Measurements from ENCODE around the gene MAGI2.

MAGI2 gene

DNA sequence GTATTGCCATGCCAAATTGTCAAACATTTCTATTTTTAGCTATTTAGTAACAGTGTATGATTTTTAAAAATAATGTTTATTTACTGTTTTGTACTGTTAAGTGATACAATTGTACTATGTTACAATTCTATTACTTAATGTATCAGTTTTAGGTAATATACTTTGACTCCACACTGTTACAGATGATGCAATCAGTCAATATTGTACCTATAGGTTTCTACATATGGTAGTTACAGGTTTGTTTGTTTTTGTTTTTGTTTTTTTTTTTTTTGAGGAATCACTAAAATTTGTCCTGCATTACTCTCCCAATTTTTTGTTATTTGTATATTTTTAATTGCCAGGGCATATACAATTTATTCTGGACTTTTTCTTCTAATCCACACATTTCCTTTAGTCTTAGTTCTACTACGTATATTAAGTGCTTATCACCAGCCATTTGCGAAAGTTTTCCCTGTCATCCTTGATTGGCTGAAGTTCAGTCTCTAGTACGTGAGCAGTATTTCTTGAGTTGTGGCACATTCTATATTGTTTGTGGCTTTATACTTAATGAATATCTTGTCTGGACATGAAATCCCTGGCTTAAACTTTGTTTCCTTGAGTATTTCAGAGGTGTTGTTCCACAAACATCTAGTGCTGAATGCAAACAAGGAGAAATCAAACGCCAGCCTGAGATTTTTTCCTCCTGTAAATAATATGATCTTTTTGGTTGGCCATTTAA is 114.1 kb downstream of the MAGI2 start:
- Histone ChIP-seq H3K4me3 (ENCODE audit: low read length, poor library complexity, severe bottlenecking) (no peak overlapping the region), H3K27me3 (ENCODE audit: insufficient read depth, low read length, poor library complexity, severe bottlenecking) (no peaks in the 10 kb centered on the region)
- TF ChIP-seq EZH2phosphoT487 (IDR thresholded peaks at IDR 0.05; ENCODE audit: borderline replicate concordance): no peak
- TF ChIP-seq, protein P1, sequence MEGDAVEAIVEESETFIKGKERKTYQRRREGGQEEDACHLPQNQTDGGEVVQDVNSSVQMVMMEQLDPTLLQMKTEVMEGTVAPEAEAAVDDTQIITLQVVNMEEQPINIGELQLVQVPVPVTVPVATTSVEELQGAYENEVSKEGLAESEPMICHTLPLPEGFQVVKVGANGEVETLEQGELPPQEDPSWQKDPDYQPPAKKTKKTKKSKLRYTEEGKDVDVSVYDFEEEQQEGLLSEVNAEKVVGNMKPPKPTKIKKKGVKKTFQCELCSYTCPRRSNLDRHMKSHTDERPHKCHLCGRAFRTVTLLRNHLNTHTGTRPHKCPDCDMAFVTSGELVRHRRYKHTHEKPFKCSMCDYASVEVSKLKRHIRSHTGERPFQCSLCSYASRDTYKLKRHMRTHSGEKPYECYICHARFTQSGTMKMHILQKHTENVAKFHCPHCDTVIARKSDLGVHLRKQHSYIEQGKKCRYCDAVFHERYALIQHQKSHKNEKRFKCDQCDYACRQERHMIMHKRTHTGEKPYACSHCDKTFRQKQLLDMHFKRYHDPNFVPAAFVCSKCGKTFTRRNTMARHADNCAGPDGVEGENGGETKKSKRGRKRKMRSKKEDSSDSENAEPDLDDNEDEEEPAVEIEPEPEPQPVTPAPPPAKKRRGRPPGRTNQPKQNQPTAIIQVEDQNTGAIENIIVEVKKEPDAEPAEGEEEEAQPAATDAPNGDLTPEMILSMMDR (conservative IDR thresholded peaks at IDR 0.05; ENCODE audit: low read length): no peak

DNA sequence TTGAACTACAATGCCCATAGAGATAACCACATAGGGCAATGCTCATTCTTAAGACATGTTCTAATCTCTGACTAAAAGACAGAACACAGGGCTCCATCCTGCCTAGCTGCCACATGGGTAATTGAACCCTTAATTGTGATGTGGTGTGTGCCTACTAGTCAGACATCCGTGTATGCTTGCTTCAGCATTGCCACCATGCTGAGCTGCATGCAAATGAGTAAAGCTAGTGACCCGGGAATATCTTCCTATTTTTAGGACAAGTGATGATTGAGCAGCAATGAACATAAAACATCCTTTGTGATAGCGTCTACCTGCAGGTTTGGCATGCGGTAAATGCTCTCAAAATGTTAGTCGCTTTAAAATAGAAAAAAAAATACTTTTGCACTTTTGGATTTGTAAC is 115.8 kb downstream of the MAGI2 start:
- Histone ChIP-seq H3K79me2 (ENCODE audit: insufficient read depth, low read length) (no peaks in the 10 kb centered on the region), H3K4me2 (ENCODE audit: low read depth, low read length, poor library complexity, severe bottlenecking) (no peak overlapping the region), H3K9ac (ENCODE audit: low read depth, low read length, poor library complexity, severe bottlenecking) (no peak overlapping the region), H3F3A (ENCODE audit: low read depth) (no peaks in the 10 kb centered on the region), H3K4me3 (ENCODE audit: low read length, poor library complexity, severe bottlenecking) (no peak overlapping the region), H2AFZ (ENCODE audit: low read length) (no peak overlapping the region), H3K27me3 (ENCODE audit: insufficient read depth, low read length, poor library complexity, severe bottlenecking) (no peaks in the 10 kb centered on the region), H4K20me1 (ENCODE audit: insufficient read depth, low read length, poor library complexity, severe bottlenecking) (no peaks in the 10 kb centered on the region), H3K4me1 (ENCODE audit: insufficient read depth, low read length, poor library complexity, severe bottlenecking) (no peaks in the 10 kb centered on the region), H3K9me3 (ENCODE audit: insufficient read depth, low read depth, low read length) (no peaks in the 10 kb centered on the region), H3K9me2 (replicated peaks; ENCODE audit: low read depth, low read length) (no peaks in the 10 kb centered on the region), H3K36me3 (ENCODE audit: insufficient read depth, low read length) (no peaks in the 10 kb centered on the region)
- TF ChIP-seq, protein P1 (conservative IDR thresholded peaks at IDR 0.05; ENCODE audit: low read length): no peak
- TF ChIP-seq EZH2phosphoT487 (IDR thresholded peaks at IDR 0.05; ENCODE audit: borderline replicate concordance): no peak

More for the DNA sequence above, 114.1 kb downstream of the MAGI2 start:
- H2AFZ ChIP-seq (ENCODE audit: low read length): no peak overlapping the region
- H3K4me1 ChIP-seq (ENCODE audit: insufficient read depth, low read length, poor library complexity, severe bottlenecking): no peaks in the 10 kb centered on the region
- no peaks in the 10 kb centered on the region for H3K9me3 ChIP-seq (ENCODE audit: insufficient read depth, low read depth, low read length)
- H4K20me1 ChIP-seq (ENCODE audit: insufficient read depth, low read length, poor library complexity, severe bottlenecking): no peaks in the 10 kb centered on the region
- no peaks in the 10 kb centered on the region for H3K36me3 ChIP-seq (ENCODE audit: insufficient read depth, low read length)
- H3K9me2 ChIP-seq (replicated peaks; ENCODE audit: low read depth, low read length): no peaks in the 10 kb centered on the region
- H3K79me2 ChIP-seq (ENCODE audit: insufficient read depth, low read length): no peaks in the 10 kb centered on the region
- H3K4me2 ChIP-seq (ENCODE audit: low read depth, low read length, poor library complexity, severe bottlenecking): no peak overlapping the region
- no peak overlapping the region for H3K9ac ChIP-seq (ENCODE audit: low read depth, low read length, poor library complexity, severe bottlenecking)
- no peaks in the 10 kb centered on the region for H3F3A ChIP-seq (ENCODE audit: low read depth)

DNA sequence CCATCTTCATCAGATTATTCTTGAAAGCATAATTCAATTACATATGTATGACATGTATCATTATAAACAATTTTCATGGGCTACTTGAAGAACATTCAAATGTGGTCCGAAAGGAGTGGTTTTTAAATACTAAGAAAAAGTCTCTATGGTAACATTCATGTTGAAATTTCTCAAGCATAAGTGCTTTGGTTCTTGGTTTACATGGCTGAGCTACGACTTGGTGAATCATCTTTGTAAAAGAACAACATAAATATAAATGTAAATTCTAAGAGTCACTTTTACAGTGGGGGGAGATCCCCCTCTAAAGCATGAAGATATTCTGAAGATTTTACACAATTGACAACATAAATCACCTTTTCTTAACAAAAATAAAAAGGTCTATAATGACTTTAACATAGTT is 118.6 kb downstream of the MAGI2 start:
- Histone ChIP-seq H3K4me2 (ENCODE audit: low read depth, low read length, poor library complexity, severe bottlenecking) (no peak overlapping the region), H4K20me1 (ENCODE audit: insufficient read depth, low read length, poor library complexity, severe bottlenecking) (no peaks in the 10 kb centered on the region)

More for the DNA sequence above, 118.6 kb downstream of the MAGI2 start:
- Histone ChIP-seq H3F3A (ENCODE audit: low read depth) (no peaks in the 10 kb centered on the region), H3K9ac (ENCODE audit: low read depth, low read length, poor library complexity, severe bottlenecking) (no peak overlapping the region), H3K9me3 (ENCODE audit: insufficient read depth, low read depth, low read length) (no peaks in the 10 kb centered on the region), H3K4me1 (ENCODE audit: insufficient read depth, low read length, poor library complexity, severe bottlenecking) (no peaks in the 10 kb centered on the region), H2AFZ (ENCODE audit: low read length) (no peak overlapping the region), H3K79me2 (ENCODE audit: insufficient read depth, low read length) (no peaks in the 10 kb centered on the region), H3K4me3 (ENCODE audit: low read length, poor library complexity, severe bottlenecking) (no peak overlapping the region), H3K9me2 (replicated peaks; ENCODE audit: low read depth, low read length) (no peaks in the 10 kb centered on the region), H3K36me3 (ENCODE audit: insufficient read depth, low read length) (no peaks in the 10 kb centered on the region), H3K27me3 (ENCODE audit: insufficient read depth, low read length, poor library complexity, severe bottlenecking) (no peaks in the 10 kb centered on the region)
- no peak for TF ChIP-seq EZH2phosphoT487 (IDR thresholded peaks at IDR 0.05; ENCODE audit: borderline replicate concordance)
- TF ChIP-seq, protein P1 (conservative IDR thresholded peaks at IDR 0.05; ENCODE audit: low read length): no peak

Data from Loucy (cell line).